ENCODE data around the gene YY1. TPM values are rescaled to one million over a fixed set of nuclear protein-coding genes. Genes with fewer than 3 reads are reported as not detected.
"Not testable (repeated sequence)": the region's sequence is repeated elsewhere in the genome, so short reads cannot be mapped to it uniquely, and the experiment has no call there.

Gene YY1
- polyA plus RNA-seq, 3 donors: 13.3 to 35.2 (median 15.7) TPM

DNA sequence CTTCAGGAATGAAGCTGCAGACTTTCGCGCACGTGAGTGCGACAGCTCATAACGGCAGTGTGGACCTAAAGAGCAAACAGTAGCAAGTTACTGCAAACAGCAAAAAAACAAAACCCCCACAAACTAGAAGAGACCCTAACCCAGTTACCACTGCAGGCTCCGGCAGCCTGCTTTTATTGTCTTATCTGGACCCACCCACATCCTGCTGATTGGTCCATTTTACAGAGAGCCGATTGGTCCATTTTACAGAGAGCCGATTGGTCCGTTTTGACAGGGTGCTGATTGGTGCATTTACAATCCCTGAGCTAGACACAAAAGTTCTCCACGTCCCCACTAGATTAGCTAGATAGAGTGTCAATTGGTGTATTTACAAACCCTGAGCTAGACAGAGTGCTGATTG, 31.4 kb upstream of the YY1 start:
- peaks cover 1 to 10% (median 2%) of the 10 kb centered on the region in 3 donors for H3K27me3 Mint-ChIP-seq (ENCODE audit: low read depth in 3 of 3)
- intact Hi-C loops (cut with micrococcal nuclease); H3K9me3 Mint-ChIP-seq; H3K27ac ChIP-seq (ENCODE audit: low read depth in 1 of 2, low read length in 2 of 2); H3K27ac Mint-ChIP-seq; H3K9ac ChIP-seq (ENCODE audit: insufficient read depth, low read length, poor library complexity, severe bottlenecking); H3K79me2 ChIP-seq (ENCODE audit: insufficient read depth, low read length); H2AFZ ChIP-seq (ENCODE audit: insufficient read depth, low read depth, low read length, poor library complexity, severe bottlenecking); H3K4me2 ChIP-seq (replicated peaks; ENCODE audit: extremely low read depth, low read length, poor library complexity, severe bottlenecking); H3K4me1 Mint-ChIP-seq; H4K20me1 ChIP-seq (ENCODE audit: insufficient read depth, low read length); H3K4me3 Mint-ChIP-seq; H3K36me3 ChIP-seq (replicated peaks in 1 of 2; ENCODE audit: control insufficient read depth in 1 of 2, insufficient read depth in 2 of 2, low read length in 2 of 2); H3K36me3 Mint-ChIP-seq; DNase-seq; H3K9me3 ChIP-seq (replicated peaks in 1 of 2; ENCODE audit: control insufficient read depth in 1 of 2, insufficient read depth in 1 of 2, low read length in 2 of 2); H3K4me3 ChIP-seq (replicated peaks in 1 of 3; ENCODE audit: low read depth in 2 of 3, low read length in 3 of 3); H3K27me3 ChIP-seq (ENCODE audit: control insufficient read depth in 2 of 2, insufficient read depth in 2 of 2, low read length in 2 of 2); H3K4me1 ChIP-seq (ENCODE audit: control insufficient read depth in 1 of 2, insufficient read depth in 2 of 2, low read length in 2 of 2): not testable (repeated sequence)
- WGBS (ENCODE audit: insufficient coverage): 97% methylated on average over 5 of the region's 10 CpGs

DNA sequence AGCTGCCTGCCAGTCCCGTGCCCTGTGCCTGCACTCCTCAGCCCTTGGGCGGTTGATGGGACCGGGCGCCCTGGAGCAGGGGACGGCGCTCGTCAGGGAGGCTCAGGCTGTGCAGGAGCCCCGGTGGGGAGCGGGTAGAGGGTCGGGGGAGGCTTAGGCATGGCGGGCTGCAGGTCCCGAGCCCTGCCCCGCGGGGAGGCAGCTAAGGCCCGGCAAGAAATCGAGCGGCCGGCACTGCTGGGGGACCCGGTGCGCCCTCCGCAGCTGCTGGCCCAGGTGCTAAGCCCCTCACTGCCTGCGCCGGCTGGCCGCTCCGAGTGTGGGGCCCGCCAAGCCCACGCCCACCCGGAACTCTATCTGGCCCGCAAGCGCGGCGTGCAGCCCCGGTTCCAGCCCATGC, 30.8 kb upstream of the YY1 start:
- H2AFZ ChIP-seq (ENCODE audit: insufficient read depth, low read depth, low read length, poor library complexity, severe bottlenecking); intact Hi-C loops (cut with micrococcal nuclease); H3K9me3 Mint-ChIP-seq; H3K4me1 Mint-ChIP-seq; H4K20me1 ChIP-seq (ENCODE audit: insufficient read depth, low read length); H3K9ac ChIP-seq (ENCODE audit: insufficient read depth, low read length, poor library complexity, severe bottlenecking); H3K27ac ChIP-seq (ENCODE audit: low read depth in 1 of 2, low read length in 2 of 2); H3K36me3 Mint-ChIP-seq; DNase-seq; H3K79me2 ChIP-seq (ENCODE audit: insufficient read depth, low read length); H3K27ac Mint-ChIP-seq; H3K27me3 ChIP-seq (ENCODE audit: control insufficient read depth in 2 of 2, insufficient read depth in 2 of 2, low read length in 2 of 2); H3K4me2 ChIP-seq (replicated peaks; ENCODE audit: extremely low read depth, low read length, poor library complexity, severe bottlenecking); H3K4me3 ChIP-seq (replicated peaks in 1 of 3; ENCODE audit: low read depth in 2 of 3, low read length in 3 of 3); H3K4me3 Mint-ChIP-seq; H3K36me3 ChIP-seq (replicated peaks in 1 of 2; ENCODE audit: control insufficient read depth in 1 of 2, insufficient read depth in 2 of 2, low read length in 2 of 2); H3K4me1 ChIP-seq (ENCODE audit: control insufficient read depth in 1 of 2, insufficient read depth in 2 of 2, low read length in 2 of 2); H3K9me3 ChIP-seq (replicated peaks in 1 of 2; ENCODE audit: control insufficient read depth in 1 of 2, insufficient read depth in 1 of 2, low read length in 2 of 2): not testable (repeated sequence)
- 98% methylated on average over 33 of the region's 33 CpGs for WGBS (ENCODE audit: insufficient coverage)
- H3K27me3 Mint-ChIP-seq (ENCODE audit: low read depth in 3 of 3): peaks cover 0 to 10% (median 2%) of the 10 kb centered on the region in 3 donors

DNA sequence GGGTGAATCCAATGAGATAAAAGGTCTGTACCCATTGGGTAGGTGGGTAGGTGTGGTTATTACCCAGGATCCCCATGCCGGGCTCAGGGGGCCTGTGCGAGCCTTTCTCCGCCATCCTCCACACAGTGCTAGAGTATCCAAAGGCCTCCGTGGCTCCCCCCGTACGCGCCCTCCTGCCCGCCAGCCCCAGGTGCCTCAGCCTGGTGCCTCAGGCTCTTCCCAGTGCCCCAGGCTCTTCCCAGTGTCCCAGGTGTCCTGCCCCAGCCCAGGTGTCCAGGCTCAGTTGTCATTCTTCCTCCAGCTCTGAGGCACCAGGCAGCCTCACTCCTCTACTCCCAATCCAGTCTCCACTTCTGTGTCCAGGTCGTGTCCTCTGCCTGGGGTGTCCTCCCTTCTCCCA, 27.6 kb upstream of the YY1 start:
- Histone ChIP-seq H3K9ac (ENCODE audit: insufficient read depth, low read length, poor library complexity, severe bottlenecking) (no peak overlapping the region), H3K36me3 (replicated peaks in 1 of 2; ENCODE audit: control insufficient read depth in 1 of 2, insufficient read depth in 2 of 2, low read length in 2 of 2) (no peaks in the 10 kb centered on the region), H3K4me3 (replicated peaks in 1 of 3; ENCODE audit: low read depth in 2 of 3, low read length in 3 of 3) (no peak overlapping the region), H3K9me3 (replicated peaks in 1 of 2; ENCODE audit: control insufficient read depth in 1 of 2, insufficient read depth in 1 of 2, low read length in 2 of 2) (peaks cover 0 to 5% of the 10 kb centered on the region in 2 donors), H3K27ac (ENCODE audit: low read depth in 1 of 2, low read length in 2 of 2) (no peak overlapping the region), H3K27me3 (ENCODE audit: control insufficient read depth in 2 of 2, insufficient read depth in 2 of 2, low read length in 2 of 2) (no peaks in the 10 kb centered on the region), H4K20me1 (ENCODE audit: insufficient read depth, low read length) (no peaks in the 10 kb centered on the region), H3K4me2 (replicated peaks; ENCODE audit: extremely low read depth, low read length, poor library complexity, severe bottlenecking) (no peak overlapping the region), H3K4me1 (ENCODE audit: control insufficient read depth in 1 of 2, insufficient read depth in 2 of 2, low read length in 2 of 2) (peaks cover 16 to 26% of the 10 kb centered on the region in 2 donors), H2AFZ (ENCODE audit: insufficient read depth, low read depth, low read length, poor library complexity, severe bottlenecking) (no peak overlapping the region), H3K79me2 (ENCODE audit: insufficient read depth, low read length) (peaks cover 5% of the 10 kb centered on the region)
- TF ChIP-seq, protein P1, sequence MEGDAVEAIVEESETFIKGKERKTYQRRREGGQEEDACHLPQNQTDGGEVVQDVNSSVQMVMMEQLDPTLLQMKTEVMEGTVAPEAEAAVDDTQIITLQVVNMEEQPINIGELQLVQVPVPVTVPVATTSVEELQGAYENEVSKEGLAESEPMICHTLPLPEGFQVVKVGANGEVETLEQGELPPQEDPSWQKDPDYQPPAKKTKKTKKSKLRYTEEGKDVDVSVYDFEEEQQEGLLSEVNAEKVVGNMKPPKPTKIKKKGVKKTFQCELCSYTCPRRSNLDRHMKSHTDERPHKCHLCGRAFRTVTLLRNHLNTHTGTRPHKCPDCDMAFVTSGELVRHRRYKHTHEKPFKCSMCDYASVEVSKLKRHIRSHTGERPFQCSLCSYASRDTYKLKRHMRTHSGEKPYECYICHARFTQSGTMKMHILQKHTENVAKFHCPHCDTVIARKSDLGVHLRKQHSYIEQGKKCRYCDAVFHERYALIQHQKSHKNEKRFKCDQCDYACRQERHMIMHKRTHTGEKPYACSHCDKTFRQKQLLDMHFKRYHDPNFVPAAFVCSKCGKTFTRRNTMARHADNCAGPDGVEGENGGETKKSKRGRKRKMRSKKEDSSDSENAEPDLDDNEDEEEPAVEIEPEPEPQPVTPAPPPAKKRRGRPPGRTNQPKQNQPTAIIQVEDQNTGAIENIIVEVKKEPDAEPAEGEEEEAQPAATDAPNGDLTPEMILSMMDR (IDR thresholded peaks at IDR 0.05): no peak
- H3K27ac Mint-ChIP-seq: peak overlapping the region in 1 of 7 donors; percentile 67
- H3K9me3 Mint-ChIP-seq: peaks cover 0 to 8% (median 6%) of the 10 kb centered on the region in 7 donors
- peaks cover 20% of the 10 kb centered on the region for H3K4me1 Mint-ChIP-seq
- no peak overlapping the region for H3K4me3 Mint-ChIP-seq
- H3K36me3 Mint-ChIP-seq: no peaks in the 10 kb centered on the region
- 95% methylated on average over 7 of the region's 9 CpGs for WGBS (ENCODE audit: insufficient coverage)
- no peak for DNase-seq
- intact Hi-C loops (cut with micrococcal nuclease): no loop called here
- peaks cover 0 to 4% (median 0%) of the 10 kb centered on the region in 3 donors for H3K27me3 Mint-ChIP-seq (ENCODE audit: low read depth in 3 of 3)

Data from CD14-positive monocyte (primary cell).